GM06990 (cell line): ENCODE data around the gene SLC4A8.

ENCODE experiments used
- DNase-seq: peaks from one replicate; pipeline ENCODE4 v3.0.0-alpha.2; 2011; ENCODE audit not compliant: insufficient read length; ENCODE audit errors: extremely low read depth
- H3K27me3 ChIP-seq: replicated peaks from 2 replicates; pipeline ENCODE4 v1.6.0; 2011; ENCODE audit warnings: low read length; ENCODE audit not compliant: control insufficient read depth, insufficient read depth
- H3K36me3 ChIP-seq: 2 replicates; pipeline ENCODE4 v1.5.1; 2011; ENCODE audit warnings: low read length; ENCODE audit not compliant: control insufficient read depth, insufficient read depth
- H3K4me3 ChIP-seq: replicated peaks from 2 replicates; pipeline ENCODE4 v1.5.1; 2011; ENCODE audit warnings: low read depth, mild to moderate bottlenecking, control low read depth, low read length
- TF ChIP-seq, protein P1 (sequence below): IDR thresholded peaks from 2 replicates; pipeline ENCODE4 v1.5.1; 2011; ENCODE audit warnings: low read length, control low read depth, mild to moderate bottlenecking, inconsistent platforms; ENCODE audit not compliant: insufficient read depth, poor library complexity, severe bottlenecking

SLC4A8 gene

DNA sequence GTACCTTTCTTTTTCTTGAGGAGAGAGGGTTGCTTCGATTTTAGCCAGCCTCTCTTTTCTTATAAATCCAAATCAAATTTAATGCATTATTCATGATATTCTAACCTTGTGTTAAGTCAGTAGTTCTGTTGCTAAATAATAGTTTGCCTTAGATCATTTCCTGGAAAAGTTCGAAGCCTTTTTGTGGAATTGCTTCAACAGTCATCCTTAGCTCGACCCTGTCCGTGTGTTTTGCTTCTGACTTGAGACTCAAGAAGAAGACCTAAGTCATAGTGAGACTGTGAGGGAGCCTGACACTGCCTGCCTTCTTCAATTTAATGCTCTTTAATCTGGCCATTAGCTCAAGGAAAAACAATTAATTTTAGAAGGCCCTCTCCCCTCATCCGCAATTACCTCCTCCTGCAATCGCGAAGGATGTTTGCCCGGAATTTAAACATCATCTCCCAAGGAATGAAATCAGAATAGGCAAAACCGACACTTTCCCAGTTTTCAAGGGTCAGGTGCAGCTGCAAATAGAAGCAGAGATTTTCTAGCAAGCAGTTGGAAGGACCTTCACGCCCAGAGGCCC lies 453 bp upstream of the SLC4A8 start:
- Histone ChIP-seq H3K36me3 (no peaks in the 10 kb centered on the region), H3K27me3 (no peaks in the 10 kb centered on the region), H3K4me3 (peak overlapping the region; percentile 74)
- TF ChIP-seq, protein P1, sequence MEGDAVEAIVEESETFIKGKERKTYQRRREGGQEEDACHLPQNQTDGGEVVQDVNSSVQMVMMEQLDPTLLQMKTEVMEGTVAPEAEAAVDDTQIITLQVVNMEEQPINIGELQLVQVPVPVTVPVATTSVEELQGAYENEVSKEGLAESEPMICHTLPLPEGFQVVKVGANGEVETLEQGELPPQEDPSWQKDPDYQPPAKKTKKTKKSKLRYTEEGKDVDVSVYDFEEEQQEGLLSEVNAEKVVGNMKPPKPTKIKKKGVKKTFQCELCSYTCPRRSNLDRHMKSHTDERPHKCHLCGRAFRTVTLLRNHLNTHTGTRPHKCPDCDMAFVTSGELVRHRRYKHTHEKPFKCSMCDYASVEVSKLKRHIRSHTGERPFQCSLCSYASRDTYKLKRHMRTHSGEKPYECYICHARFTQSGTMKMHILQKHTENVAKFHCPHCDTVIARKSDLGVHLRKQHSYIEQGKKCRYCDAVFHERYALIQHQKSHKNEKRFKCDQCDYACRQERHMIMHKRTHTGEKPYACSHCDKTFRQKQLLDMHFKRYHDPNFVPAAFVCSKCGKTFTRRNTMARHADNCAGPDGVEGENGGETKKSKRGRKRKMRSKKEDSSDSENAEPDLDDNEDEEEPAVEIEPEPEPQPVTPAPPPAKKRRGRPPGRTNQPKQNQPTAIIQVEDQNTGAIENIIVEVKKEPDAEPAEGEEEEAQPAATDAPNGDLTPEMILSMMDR: no peak
- no peak for DNase-seq

- H3K36me3 ChIP-seq: no peaks in the 10 kb centered on the region
- H3K27me3 ChIP-seq: no peaks in the 10 kb centered on the region
- TF ChIP-seq, protein P1: no peak
- DNase-seq: no peak
- H3K4me3 ChIP-seq: no peak overlapping the region
Measured at GRCh38 chr12:51428256-51428655, 3.6 kb downstream of the SLC4A8 start.

GRCh38 chr12:51429700-51430099 lies 5.1 kb downstream of the SLC4A8 start:
- Histone ChIP-seq H3K27me3 (no peaks in the 10 kb centered on the region), H3K36me3 (no peaks in the 10 kb centered on the region), H3K4me3 (no peak overlapping the region)
- TF ChIP-seq, protein P1: no peak
- peak; percentile 31 for DNase-seq

GRCh38 chr12:51430196-51430895 lies 5.7 kb downstream of the SLC4A8 start:
- Histone ChIP-seq H3K36me3 (no peaks in the 10 kb centered on the region), H3K27me3 (no peaks in the 10 kb centered on the region), H3K4me3 (no peak overlapping the region)
- DNase-seq: no peak
- TF ChIP-seq, protein P1: no peak

DNA sequence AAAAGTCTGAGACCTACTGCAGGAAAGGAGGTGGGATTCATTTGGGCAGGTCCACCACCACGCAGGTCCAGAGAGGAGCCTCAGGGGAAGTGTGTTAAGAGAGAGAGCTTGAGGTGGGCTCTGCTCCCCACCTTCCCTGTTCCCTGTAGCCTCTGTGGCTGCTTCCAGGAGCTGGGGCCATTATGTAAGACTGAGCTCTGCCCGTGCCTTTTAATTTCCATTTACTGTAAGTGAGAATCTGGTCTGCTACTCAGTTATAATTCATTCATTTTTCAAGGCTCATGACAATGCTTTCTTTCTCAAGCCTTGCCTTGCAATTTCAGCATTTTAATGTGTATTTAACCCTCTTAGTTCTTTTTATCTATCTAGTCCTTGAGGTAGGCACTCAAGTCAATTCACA lies 8.3 kb downstream of the SLC4A8 start:
- H3K36me3 ChIP-seq: no peaks in the 10 kb centered on the region
- no peak overlapping the region for H3K4me3 ChIP-seq
- no peaks in the 10 kb centered on the region for H3K27me3 ChIP-seq
- TF ChIP-seq, protein P1: no peak
- no peak for DNase-seq
